Dermis blood vessel endothelial cell (primary cell): ENCODE results near the gene FOXB1. TPM values are rescaled to one million over a fixed set of nuclear protein-coding genes. Genes with fewer than 3 reads are reported as not detected.

ENCODE experiments used
- DNase-seq: peaks from one replicate; pipeline ENCODE4 v3.0.0; 2010
- total RNA-seq: library from RNA; depleted of rRNA; stranded (reverse); fragments of >200 nt; gene quantifications from 2 replicates; pipeline ENCODE4 v1.2.3, GENCODE V29; 2014

FOXB1 gene
- total RNA-seq, 1 donor from 2014 or later = not detected

- DNase-seq = no peak
Measured at GRCh38 chr15:59998950-59999611, 5.0 kb upstream of the FOXB1 start.

DNA sequence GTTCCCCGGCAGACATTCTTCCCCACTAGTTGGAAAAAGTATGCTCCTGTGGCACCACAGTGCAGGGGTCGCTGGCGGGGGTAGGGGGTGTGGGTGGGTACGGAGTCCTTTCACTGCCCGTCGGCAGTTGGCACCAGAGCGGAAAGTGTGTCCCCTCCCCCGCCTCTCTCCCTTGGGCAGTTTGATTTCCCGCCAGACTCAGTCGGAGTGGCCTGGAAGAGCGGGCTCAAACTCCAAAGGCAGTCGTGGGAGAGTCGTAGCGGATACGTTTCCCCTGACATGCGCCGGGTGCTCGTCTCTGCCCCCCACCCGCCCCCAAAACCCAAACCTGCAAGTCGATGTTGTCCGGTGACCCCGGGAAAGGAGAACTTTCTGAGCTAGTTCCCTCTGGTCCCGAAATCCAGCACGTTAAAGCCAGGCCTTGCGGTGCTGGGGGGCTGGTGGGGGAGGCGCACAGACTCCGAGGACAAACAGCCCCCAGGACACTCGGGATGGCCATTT lies 4.4 kb upstream of the FOXB1 start:
- no peak for DNase-seq

- no peak for DNase-seq
Measured at GRCh38 chr15:60000113-60000823, 3.8 kb upstream of the FOXB1 start.

GRCh38 chr15:60000824-60001609 lies 3.1 kb upstream of the FOXB1 start:
- no peak for DNase-seq

- no peak for DNase-seq
Measured at GRCh38 chr15:60001610-60002527, 2.2 kb upstream of the FOXB1 start.

- no peak for DNase-seq
Measured at GRCh38 chr15:60002528-60003218, 1.4 kb upstream of the FOXB1 start.

DNA sequence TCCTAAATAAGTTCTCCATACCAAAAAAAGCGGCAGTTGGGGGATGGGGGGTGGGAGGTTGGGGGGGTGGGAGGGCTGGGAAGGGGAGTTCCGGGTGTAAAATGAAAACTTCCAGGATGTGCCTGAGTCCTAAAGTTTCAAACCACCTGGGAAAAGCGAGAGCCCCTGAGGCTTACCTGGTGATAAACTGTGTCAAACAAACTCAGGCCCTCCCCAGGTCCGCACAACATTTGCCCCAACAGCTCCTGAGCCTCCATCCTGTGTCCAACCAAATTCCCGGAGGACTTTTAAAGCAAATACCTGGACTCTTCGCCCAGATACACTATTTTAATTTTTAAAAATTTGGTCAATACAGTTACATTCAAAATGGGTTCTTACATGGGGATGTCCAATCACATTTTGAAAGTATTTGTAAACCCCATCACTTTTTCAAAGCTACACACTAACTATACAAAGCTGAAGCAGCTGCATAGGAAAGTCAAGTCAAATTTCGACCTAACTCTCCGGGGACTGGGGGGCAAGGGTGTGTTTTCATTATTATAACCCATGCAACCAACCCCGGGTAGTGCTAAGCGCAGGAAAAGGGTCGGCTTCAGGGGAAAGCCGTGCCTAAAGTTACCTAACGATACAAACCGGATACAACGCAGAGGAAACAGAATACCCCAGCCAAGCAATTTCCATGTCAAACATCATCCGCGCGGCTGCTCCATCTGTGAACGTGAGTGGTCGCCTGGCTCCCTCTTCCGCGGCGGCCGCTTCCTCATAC lies 685 bp upstream of the FOXB1 start:
- no peak for DNase-seq

DNA sequence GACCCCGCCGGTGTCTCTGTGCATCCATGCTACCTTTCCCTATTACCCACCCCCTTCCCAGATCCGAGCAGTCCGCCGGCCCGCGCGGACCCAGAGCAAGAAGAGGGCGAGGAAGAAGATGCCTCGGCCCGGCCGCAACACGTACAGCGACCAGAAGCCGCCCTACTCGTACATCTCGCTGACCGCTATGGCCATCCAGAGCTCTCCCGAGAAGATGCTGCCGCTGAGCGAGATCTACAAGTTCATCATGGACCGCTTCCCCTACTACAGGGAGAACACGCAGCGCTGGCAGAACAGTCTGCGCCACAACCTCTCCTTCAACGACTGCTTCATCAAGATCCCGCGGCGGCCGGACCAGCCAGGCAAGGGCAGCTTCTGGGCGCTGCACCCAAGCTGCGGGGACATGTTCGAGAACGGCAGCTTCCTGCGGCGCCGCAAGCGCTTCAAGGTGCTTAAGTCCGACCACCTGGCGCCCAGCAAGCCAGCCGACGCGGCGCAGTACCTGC lies 788 bp downstream of the FOXB1 start:
- no peak for DNase-seq

- DNase-seq = no peak
Measured at GRCh38 chr15:60005352-60006202, 1.5 kb downstream of the FOXB1 start.

- no peak for DNase-seq
Measured at GRCh38 chr15:60006203-60006862, 2.2 kb downstream of the FOXB1 start.

- no peak for DNase-seq
Measured at GRCh38 chr15:60006873-60007272, 2.8 kb downstream of the FOXB1 start.

DNA sequence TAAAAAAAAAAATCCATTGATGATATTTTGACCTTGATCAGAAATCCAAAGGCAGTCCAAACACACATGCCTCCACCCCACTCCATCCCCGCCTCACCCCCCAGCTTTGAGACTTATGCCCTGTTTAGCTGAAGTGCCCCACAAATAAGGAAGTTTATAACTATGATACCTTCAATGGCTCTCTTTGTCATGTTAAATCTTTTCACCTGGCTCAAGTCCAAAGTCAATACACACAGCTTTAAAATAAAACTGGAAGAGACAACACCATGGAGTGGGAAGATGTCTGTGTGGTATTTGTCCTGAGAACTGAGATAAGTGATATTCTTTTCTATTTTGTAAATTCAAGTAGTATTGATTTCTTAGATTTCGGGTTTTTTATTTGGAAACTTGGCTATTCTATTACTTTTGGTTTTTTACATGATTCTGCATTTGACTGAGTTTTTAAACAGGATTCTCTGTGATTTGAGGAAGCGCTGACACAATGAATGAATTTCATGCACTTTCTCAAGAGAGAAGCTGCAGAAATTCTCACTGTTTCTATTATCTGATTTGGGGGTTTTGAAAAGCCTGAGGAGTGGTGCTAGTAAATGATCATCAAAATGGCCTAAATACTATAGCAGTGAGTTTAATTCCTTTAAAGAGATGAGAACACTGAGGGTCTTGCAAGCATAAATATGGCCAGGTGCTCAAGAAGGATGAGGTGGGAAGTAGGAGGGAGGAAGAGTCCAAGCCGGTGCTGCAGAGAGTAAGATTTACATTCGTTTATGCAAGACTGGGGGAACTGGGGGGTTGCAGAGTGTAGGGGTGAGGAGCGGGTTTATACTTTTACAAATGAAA lies 5.2 kb downstream of the FOXB1 start:
- no peak for DNase-seq

GRCh38 chr15:60009980-60010732 lies 6.0 kb downstream of the FOXB1 start:
- no peak for DNase-seq

- DNase-seq = no peak
Measured at GRCh38 chr15:60010858-60011257, 6.7 kb downstream of the FOXB1 start.

- DNase-seq = no peak
Measured at GRCh38 chr15:60012695-60013094, 8.6 kb downstream of the FOXB1 start.

DNA sequence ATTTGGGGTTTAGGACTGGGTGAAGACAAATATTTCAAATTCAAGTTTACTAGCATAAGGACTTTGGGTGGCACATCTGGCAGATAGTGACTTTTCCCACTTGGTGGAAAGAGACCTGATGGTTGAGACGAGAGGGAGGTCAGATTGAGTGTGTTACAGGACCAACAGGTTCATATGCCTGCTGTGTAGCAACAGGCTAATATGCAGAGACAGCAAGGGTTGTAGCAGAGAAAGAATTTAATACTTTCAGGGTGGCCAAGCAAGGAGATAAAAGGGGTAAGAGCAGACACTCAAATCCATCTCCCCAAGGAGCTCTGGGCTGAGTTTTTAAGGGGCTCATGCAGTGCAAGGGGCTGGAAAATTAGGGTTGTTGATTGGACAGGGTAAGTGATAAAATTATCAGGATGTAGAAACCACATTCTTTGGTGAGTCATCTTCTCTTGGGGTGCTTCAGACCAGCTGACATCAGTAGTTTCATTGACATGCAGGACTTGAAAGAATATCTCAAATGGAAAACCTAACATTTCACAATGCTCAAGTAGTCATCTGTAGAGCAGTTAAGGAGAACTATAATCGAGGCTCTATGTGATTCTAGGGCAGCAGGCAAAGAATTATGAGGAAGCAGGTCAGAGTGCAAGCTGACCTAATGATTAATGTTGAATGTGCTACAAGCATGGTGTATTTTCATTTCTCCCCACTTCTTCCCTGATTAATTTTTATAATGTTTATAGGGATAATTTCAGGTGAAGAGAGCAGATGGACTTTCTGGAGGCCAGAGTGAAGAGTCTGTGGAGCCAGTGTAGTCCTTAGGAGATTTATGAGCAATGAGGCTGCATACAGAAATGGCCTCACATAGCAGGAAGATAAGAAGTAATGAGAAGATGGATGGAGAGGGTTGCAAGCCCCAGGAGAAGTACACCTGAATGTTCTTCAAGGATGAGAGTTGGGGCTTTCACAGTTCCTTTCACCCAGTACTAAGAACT lies 13.7 kb downstream of the FOXB1 start:
- no peak for DNase-seq
